GM19240 (cell line): ENCODE measurements around the gene MAN2B2.
"Not testable (repeated sequence)": the region's sequence is repeated elsewhere in the genome, so short reads cannot be mapped to it uniquely, and the experiment has no call there.

Experiments
- DNase-seq: peaks from one replicate; pipeline ENCODE4 v3.0.0; 2011; ENCODE audit warnings: low spot score; ENCODE audit not compliant: insufficient read length

The MAN2B2 gene

DNA sequence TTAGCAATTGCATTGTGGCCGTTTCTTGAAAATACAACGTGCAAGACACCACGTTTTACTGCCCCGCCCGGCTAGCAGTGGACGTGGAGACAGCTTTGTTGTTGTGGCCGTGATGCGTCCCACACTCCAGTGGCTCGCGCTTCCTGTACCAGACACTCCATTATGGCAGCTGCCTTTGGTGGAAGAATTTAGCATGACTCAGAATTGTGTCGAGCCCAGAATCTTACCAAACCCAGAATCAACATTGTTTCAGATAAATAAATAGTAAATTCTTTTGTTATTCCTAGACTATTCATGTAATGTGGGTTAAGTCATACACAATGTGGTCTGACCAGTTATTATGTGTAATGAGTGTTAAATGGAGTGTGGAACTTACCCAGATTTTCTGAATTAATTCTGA, 93.4 kb downstream of the MAN2B2 start:
- DNase-seq: no peak

- no peak for DNase-seq
Measured at GRCh38 chr4:6671648-6672047, 96.7 kb downstream of the MAN2B2 start.

GRCh38 chr4:6672131-6672530, 97.1 kb downstream of the MAN2B2 start:
- DNase-seq: no peak

DNA sequence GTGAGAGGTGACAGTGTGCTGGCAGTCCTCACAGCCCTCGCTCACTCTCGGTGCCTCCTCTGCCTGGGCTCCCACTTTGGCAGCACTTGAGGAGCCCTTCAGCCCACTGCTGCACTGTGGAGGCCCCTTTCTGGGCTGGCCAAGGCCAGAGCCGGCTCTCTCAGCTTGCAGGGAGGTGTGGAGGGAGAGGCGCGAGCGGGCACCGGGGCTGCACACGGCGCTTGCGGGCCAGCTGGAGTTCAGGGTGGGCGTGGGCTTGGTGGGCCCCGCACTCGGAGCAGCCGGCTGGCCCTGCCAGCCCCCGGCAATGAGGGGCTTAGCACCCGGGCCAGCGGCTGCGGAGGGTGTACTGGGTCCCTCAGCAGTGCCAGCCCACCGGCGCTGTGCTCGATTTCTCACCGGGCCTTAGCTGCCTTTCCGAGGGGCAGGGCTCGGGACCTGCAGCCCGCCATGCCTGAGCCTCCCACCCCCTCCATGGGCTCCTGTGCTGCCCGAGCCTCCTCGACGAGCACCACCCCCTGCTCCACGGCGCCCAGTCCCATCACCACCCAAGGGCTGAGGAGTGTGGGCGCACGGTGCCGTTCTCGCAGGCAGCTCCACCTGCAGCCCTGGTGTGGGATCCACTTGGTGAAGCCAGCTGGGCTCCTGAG, 97.7 kb downstream of the MAN2B2 start:
- DNase-seq: not testable (repeated sequence)
